ENCODE results near the gene ZHX3. TPM values are rescaled to one million over a fixed set of nuclear protein-coding genes. Genes with fewer than 3 reads are reported as not detected.

Gene ZHX3
- total RNA-seq, 1 experiment from 2014 or later: 2.5 TPM

- no peak overlapping the region for H3K4me3 ChIP-seq (ENCODE audit: insufficient read depth, low read depth, low read length)
- H3K36me3 ChIP-seq (replicated peaks; ENCODE audit: control insufficient read depth, insufficient read depth, low read length): no peaks in the 10 kb centered on the region
- no peak for DNase-seq
- H3K27me3 ChIP-seq (ENCODE audit: control insufficient read depth, insufficient read depth, low read length): no peaks in the 10 kb centered on the region
Measured at GRCh38 chr20:41307021-41307420, 10.5 kb downstream of the ZHX3 start.

- H3K4me3 ChIP-seq (ENCODE audit: insufficient read depth, low read depth, low read length): no peak overlapping the region
- DNase-seq: no peak
- H3K36me3 ChIP-seq (replicated peaks; ENCODE audit: control insufficient read depth, insufficient read depth, low read length): no peaks in the 10 kb centered on the region
- no peaks in the 10 kb centered on the region for H3K27me3 ChIP-seq (ENCODE audit: control insufficient read depth, insufficient read depth, low read length)
Measured at GRCh38 chr20:41306061-41306727, 11.3 kb downstream of the ZHX3 start.

- Histone ChIP-seq H3K4me3 (ENCODE audit: insufficient read depth, low read depth, low read length) (no peak overlapping the region), H3K27me3 (ENCODE audit: control insufficient read depth, insufficient read depth, low read length) (no peaks in the 10 kb centered on the region), H3K36me3 (replicated peaks; ENCODE audit: control insufficient read depth, insufficient read depth, low read length) (no peaks in the 10 kb centered on the region)
- DNase-seq: no peak
Measured at GRCh38 chr20:41304424-41305079, 13.0 kb downstream of the ZHX3 start.

- no peaks in the 10 kb centered on the region for H3K27me3 ChIP-seq (ENCODE audit: control insufficient read depth, insufficient read depth, low read length)
- H3K4me3 ChIP-seq (ENCODE audit: insufficient read depth, low read depth, low read length): no peak overlapping the region
- H3K36me3 ChIP-seq (replicated peaks; ENCODE audit: control insufficient read depth, insufficient read depth, low read length): no peaks in the 10 kb centered on the region
- no peak for DNase-seq
Measured at GRCh38 chr20:41304002-41304401, 13.5 kb downstream of the ZHX3 start.

GRCh38 chr20:41300886-41301285, 16.6 kb downstream of the ZHX3 start:
- Histone ChIP-seq H3K36me3 (replicated peaks; ENCODE audit: control insufficient read depth, insufficient read depth, low read length) (no peaks in the 10 kb centered on the region), H3K4me3 (ENCODE audit: insufficient read depth, low read depth, low read length) (no peak overlapping the region)
- DNase-seq: no peak

GRCh38 chr20:41300383-41300782, 17.1 kb downstream of the ZHX3 start:
- DNase-seq: no peak
- no peak overlapping the region for H3K4me3 ChIP-seq (ENCODE audit: insufficient read depth, low read depth, low read length)
- no peaks in the 10 kb centered on the region for H3K27me3 ChIP-seq (ENCODE audit: control insufficient read depth, insufficient read depth, low read length)
- H3K36me3 ChIP-seq (replicated peaks; ENCODE audit: control insufficient read depth, insufficient read depth, low read length): no peaks in the 10 kb centered on the region

More at GRCh38 chr20:41300886-41301285, 16.6 kb downstream of the ZHX3 start:
- no peaks in the 10 kb centered on the region for H3K27me3 ChIP-seq (ENCODE audit: control insufficient read depth, insufficient read depth, low read length)

GRCh38 chr20:41299899-41300298, 17.6 kb downstream of the ZHX3 start:
- DNase-seq: no peak
- H3K36me3 ChIP-seq (replicated peaks; ENCODE audit: control insufficient read depth, insufficient read depth, low read length): no peaks in the 10 kb centered on the region
- H3K4me3 ChIP-seq (ENCODE audit: insufficient read depth, low read depth, low read length): no peak overlapping the region
- H3K27me3 ChIP-seq (ENCODE audit: control insufficient read depth, insufficient read depth, low read length): no peaks in the 10 kb centered on the region

GRCh38 chr20:41293269-41294037, 24.1 kb downstream of the ZHX3 start:
- Histone ChIP-seq H3K36me3 (replicated peaks; ENCODE audit: control insufficient read depth, insufficient read depth, low read length) (no peaks in the 10 kb centered on the region), H3K27me3 (ENCODE audit: control insufficient read depth, insufficient read depth, low read length) (no peaks in the 10 kb centered on the region), H3K4me3 (ENCODE audit: insufficient read depth, low read depth, low read length) (no peak overlapping the region)
- DNase-seq: no peak

- DNase-seq: no peak
Measured at GRCh38 chr20:41290804-41291389, 26.6 kb downstream of the ZHX3 start.

GRCh38 chr20:41287327-41287726, 30.2 kb downstream of the ZHX3 start:
- Histone ChIP-seq H3K27me3 (ENCODE audit: control insufficient read depth, insufficient read depth, low read length) (no peaks in the 10 kb centered on the region), H3K4me3 (ENCODE audit: insufficient read depth, low read depth, low read length) (no peak overlapping the region), H3K36me3 (replicated peaks; ENCODE audit: control insufficient read depth, insufficient read depth, low read length) (no peaks in the 10 kb centered on the region)
- DNase-seq: no peak

More at GRCh38 chr20:41290804-41291389, 26.6 kb downstream of the ZHX3 start:
- H3K36me3 ChIP-seq (replicated peaks; ENCODE audit: control insufficient read depth, insufficient read depth, low read length): no peaks in the 10 kb centered on the region
- H3K4me3 ChIP-seq (ENCODE audit: insufficient read depth, low read depth, low read length): no peak overlapping the region
- H3K27me3 ChIP-seq (ENCODE audit: control insufficient read depth, insufficient read depth, low read length): no peaks in the 10 kb centered on the region

GRCh38 chr20:41286240-41286851, 31.2 kb downstream of the ZHX3 start:
- Histone ChIP-seq H3K27me3 (ENCODE audit: control insufficient read depth, insufficient read depth, low read length) (no peaks in the 10 kb centered on the region), H3K36me3 (replicated peaks; ENCODE audit: control insufficient read depth, insufficient read depth, low read length) (no peaks in the 10 kb centered on the region), H3K4me3 (ENCODE audit: insufficient read depth, low read depth, low read length) (no peak overlapping the region)
- DNase-seq: no peak

GRCh38 chr20:41279546-41280225, 37.8 kb downstream of the ZHX3 start:
- Histone ChIP-seq H3K27me3 (ENCODE audit: control insufficient read depth, insufficient read depth, low read length) (no peaks in the 10 kb centered on the region), H3K4me3 (ENCODE audit: insufficient read depth, low read depth, low read length) (no peak overlapping the region), H3K36me3 (replicated peaks; ENCODE audit: control insufficient read depth, insufficient read depth, low read length) (no peaks in the 10 kb centered on the region)
- no peak for DNase-seq

GRCh38 chr20:41278936-41279335, 38.6 kb downstream of the ZHX3 start:
- no peak for DNase-seq
- H3K27me3 ChIP-seq (ENCODE audit: control insufficient read depth, insufficient read depth, low read length): no peaks in the 10 kb centered on the region
- H3K4me3 ChIP-seq (ENCODE audit: insufficient read depth, low read depth, low read length): no peak overlapping the region
- H3K36me3 ChIP-seq (replicated peaks; ENCODE audit: control insufficient read depth, insufficient read depth, low read length): no peaks in the 10 kb centered on the region

- DNase-seq: no peak
- Histone ChIP-seq H3K27me3 (ENCODE audit: control insufficient read depth, insufficient read depth, low read length) (no peaks in the 10 kb centered on the region), H3K36me3 (replicated peaks; ENCODE audit: control insufficient read depth, insufficient read depth, low read length) (no peaks in the 10 kb centered on the region), H3K4me3 (ENCODE audit: insufficient read depth, low read depth, low read length) (no peak overlapping the region)
Measured at GRCh38 chr20:41277049-41277448, 40.5 kb downstream of the ZHX3 start.
